ENCODE results near the gene RIPK3.

RIPK3 gene

GRCh38 chr14:24290746-24291145, 49.0 kb downstream of the RIPK3 start:
- no peaks in the 10 kb centered on the region for H3K4me1 Mint-ChIP-seq (ENCODE audit: low read depth in 2 of 2)
- DNase-seq (no peak), ATAC-seq (replicated peaks) (no peak)
- H3K36me3 Mint-ChIP-seq (ENCODE audit: insufficient read depth): peaks cover 26% of the 10 kb centered on the region
- H3K4me3 Mint-ChIP-seq: no peak overlapping the region
- H3K27me3 Mint-ChIP-seq: no peaks in the 10 kb centered on the region
- no peaks in the 10 kb centered on the region for H3K9me3 Mint-ChIP-seq
- H3K27ac Mint-ChIP-seq: peak overlapping the region in 1 of 2 donors; percentile 79

- H3K4me1 Mint-ChIP-seq (ENCODE audit: low read depth in 2 of 2): no peaks in the 10 kb centered on the region
- peak; percentile 12 for ATAC-seq (replicated peaks)
- no peak overlapping the region for H3K4me3 Mint-ChIP-seq
- peaks cover 20% of the 10 kb centered on the region for H3K36me3 Mint-ChIP-seq (ENCODE audit: insufficient read depth)
- DNase-seq: no peak
- H3K9me3 Mint-ChIP-seq: no peaks in the 10 kb centered on the region
- H3K27me3 Mint-ChIP-seq: no peaks in the 10 kb centered on the region
- H3K27ac Mint-ChIP-seq: peak overlapping the region in 1 of 2 donors; percentile 57
These were observed 50.0 kb downstream of the RIPK3 start for GRCh38 chr14:24289649-24290280.

- ATAC-seq (replicated peaks) (no peak), DNase-seq (no peak)
- no peak overlapping the region for H3K4me3 Mint-ChIP-seq
- H3K4me1 Mint-ChIP-seq (ENCODE audit: low read depth in 2 of 2): no peaks in the 10 kb centered on the region
- peak overlapping the region in 1 of 2 donors; percentile 36 for H3K27ac Mint-ChIP-seq
- H3K27me3 Mint-ChIP-seq: no peaks in the 10 kb centered on the region
- peaks cover 6% of the 10 kb centered on the region for H3K36me3 Mint-ChIP-seq (ENCODE audit: insufficient read depth)
- H3K9me3 Mint-ChIP-seq: no peaks in the 10 kb centered on the region
These were observed 52.8 kb downstream of the RIPK3 start for GRCh38 chr14:24286996-24287395.
